BLaER1 (cell line): ENCODE measurements around the gene BCHE.

Source experiments
- H3K27ac ChIP-seq: shearing (Covaris generic); formaldehyde crosslinking; 2 replicates; pipeline ENCODE4 v1.8.1; 2022
- H3K27me3 ChIP-seq: shearing (Covaris generic); formaldehyde crosslinking; 2 replicates; pipeline ENCODE4 v1.8.1; 2022
- H3K36me3 ChIP-seq: shearing (Covaris generic); formaldehyde crosslinking; 2 replicates; pipeline ENCODE4 v1.8.1; 2022
- H3K4me1 ChIP-seq: shearing (Covaris generic); formaldehyde crosslinking; 2 replicates; pipeline ENCODE4 v1.8.1; 2022
- H3K4me2 ChIP-seq: shearing (Covaris generic); formaldehyde crosslinking; 2 replicates; pipeline ENCODE4 v1.8.1; 2022
- H3K4me3 ChIP-seq: shearing (Covaris generic); formaldehyde crosslinking; 2 replicates; pipeline ENCODE4 v1.8.1; 2022
- H3K9ac ChIP-seq: shearing (Covaris generic); formaldehyde crosslinking; 2 replicates; pipeline ENCODE4 v1.8.1; 2022
- H3K9me3 ChIP-seq: shearing (Covaris generic); formaldehyde crosslinking; 2 replicates; pipeline ENCODE4 v1.8.1; 2022
- H4K20me1 ChIP-seq: shearing (Covaris generic); formaldehyde crosslinking; 2 replicates; pipeline ENCODE4 v1.8.1; 2022
- Cebpa-rat ChIP-seq: shearing (Covaris generic); IDR thresholded peaks from 2 replicates; pipeline ENCODE4 v1.8.1; 2022

The BCHE gene

GRCh38 chr3:165854696-165855095 is 17.5 kb upstream of the BCHE start:
- H3K4me1 ChIP-seq = no peaks in the 10 kb centered on the region
- H3K27me3 ChIP-seq = no peaks in the 10 kb centered on the region
- no peaks in the 10 kb centered on the region for H4K20me1 ChIP-seq
- H3K36me3 ChIP-seq = no peaks in the 10 kb centered on the region
- H3K4me3 ChIP-seq = no peak overlapping the region
- no peak overlapping the region for H3K4me2 ChIP-seq
- H3K9ac ChIP-seq = no peak overlapping the region
- no peaks in the 10 kb centered on the region for H3K9me3 ChIP-seq
- H3K27ac ChIP-seq = no peak overlapping the region
- no peak for TF ChIP-seq Cebpa-rat

- H3K4me2 ChIP-seq = no peak overlapping the region
- no peak for TF ChIP-seq Cebpa-rat
- H3K9me3 ChIP-seq = no peaks in the 10 kb centered on the region
- no peak overlapping the region for H3K27ac ChIP-seq
- H3K4me3 ChIP-seq = no peak overlapping the region
- H3K9ac ChIP-seq = no peak overlapping the region
- H3K4me1 ChIP-seq = no peaks in the 10 kb centered on the region
- no peaks in the 10 kb centered on the region for H3K36me3 ChIP-seq
- no peaks in the 10 kb centered on the region for H3K27me3 ChIP-seq
- no peaks in the 10 kb centered on the region for H4K20me1 ChIP-seq
These were observed 15.5 kb upstream of the BCHE start for GRCh38 chr3:165852711-165853110.

GRCh38 chr3:165852191-165852590 is 15.0 kb upstream of the BCHE start:
- Histone ChIP-seq H3K9ac (no peak overlapping the region), H4K20me1 (no peaks in the 10 kb centered on the region), H3K4me1 (no peaks in the 10 kb centered on the region), H3K27ac (no peak overlapping the region), H3K9me3 (no peaks in the 10 kb centered on the region), H3K27me3 (no peaks in the 10 kb centered on the region), H3K4me2 (no peak overlapping the region), H3K36me3 (no peaks in the 10 kb centered on the region), H3K4me3 (no peak overlapping the region)
- TF ChIP-seq Cebpa-rat = no peak

- no peak overlapping the region for H3K4me2 ChIP-seq
- TF ChIP-seq Cebpa-rat = no peak
- H3K9me3 ChIP-seq = no peaks in the 10 kb centered on the region
- no peak overlapping the region for H3K4me3 ChIP-seq
- no peaks in the 10 kb centered on the region for H3K36me3 ChIP-seq
- H3K27me3 ChIP-seq = no peaks in the 10 kb centered on the region
- H3K4me1 ChIP-seq = no peaks in the 10 kb centered on the region
- no peaks in the 10 kb centered on the region for H4K20me1 ChIP-seq
- H3K9ac ChIP-seq = no peak overlapping the region
- H3K27ac ChIP-seq = no peak overlapping the region
These were observed 8.8 kb upstream of the BCHE start for GRCh38 chr3:165846056-165846455.

- Histone ChIP-seq H3K4me1 (no peaks in the 10 kb centered on the region), H3K27ac (no peak overlapping the region), H3K36me3 (no peaks in the 10 kb centered on the region), H3K9me3 (no peaks in the 10 kb centered on the region), H3K27me3 (no peaks in the 10 kb centered on the region), H3K9ac (no peak overlapping the region), H4K20me1 (no peaks in the 10 kb centered on the region), H3K4me2 (no peak overlapping the region), H3K4me3 (no peak overlapping the region)
- TF ChIP-seq Cebpa-rat = no peak
These were observed 2.3 kb upstream of the BCHE start for GRCh38 chr3:165839296-165840076.

- Histone ChIP-seq H4K20me1 (no peaks in the 10 kb centered on the region), H3K9me3 (no peaks in the 10 kb centered on the region), H3K36me3 (no peaks in the 10 kb centered on the region), H3K27ac (no peak overlapping the region), H3K4me2 (no peak overlapping the region), H3K9ac (no peak overlapping the region), H3K4me1 (no peaks in the 10 kb centered on the region), H3K27me3 (no peaks in the 10 kb centered on the region), H3K4me3 (no peak overlapping the region)
- TF ChIP-seq Cebpa-rat = no peak
These were observed 578 bp upstream of the BCHE start for GRCh38 chr3:165837801-165838200.

GRCh38 chr3:165835431-165835830 is 1.8 kb downstream of the BCHE start:
- H4K20me1 ChIP-seq = no peaks in the 10 kb centered on the region
- no peaks in the 10 kb centered on the region for H3K27me3 ChIP-seq
- no peaks in the 10 kb centered on the region for H3K9me3 ChIP-seq
- no peak overlapping the region for H3K4me2 ChIP-seq
- no peaks in the 10 kb centered on the region for H3K4me1 ChIP-seq
- no peak overlapping the region for H3K27ac ChIP-seq
- no peak overlapping the region for H3K9ac ChIP-seq
- no peak overlapping the region for H3K4me3 ChIP-seq
- TF ChIP-seq Cebpa-rat = no peak
- no peaks in the 10 kb centered on the region for H3K36me3 ChIP-seq

- Histone ChIP-seq H3K4me1 (no peaks in the 10 kb centered on the region), H3K4me3 (no peak overlapping the region), H3K27ac (no peak overlapping the region), H3K9ac (no peak overlapping the region), H3K9me3 (no peaks in the 10 kb centered on the region), H4K20me1 (no peaks in the 10 kb centered on the region), H3K4me2 (no peak overlapping the region), H3K27me3 (no peaks in the 10 kb centered on the region), H3K36me3 (no peaks in the 10 kb centered on the region)
- no peak for TF ChIP-seq Cebpa-rat
These were observed 6.5 kb downstream of the BCHE start for GRCh38 chr3:165830746-165831145.

GRCh38 chr3:165827883-165828282 is 9.3 kb downstream of the BCHE start:
- H4K20me1 ChIP-seq = no peaks in the 10 kb centered on the region
- H3K4me2 ChIP-seq = no peak overlapping the region
- TF ChIP-seq Cebpa-rat = no peak
- H3K4me3 ChIP-seq = no peak overlapping the region
- no peaks in the 10 kb centered on the region for H3K36me3 ChIP-seq
- H3K9me3 ChIP-seq = no peaks in the 10 kb centered on the region
- no peak overlapping the region for H3K9ac ChIP-seq
- H3K4me1 ChIP-seq = no peaks in the 10 kb centered on the region
- no peak overlapping the region for H3K27ac ChIP-seq
- H3K27me3 ChIP-seq = no peaks in the 10 kb centered on the region

GRCh38 chr3:165827233-165827632 is 10.0 kb downstream of the BCHE start:
- H3K36me3 ChIP-seq = no peaks in the 10 kb centered on the region
- no peaks in the 10 kb centered on the region for H3K9me3 ChIP-seq
- H3K4me3 ChIP-seq = no peak overlapping the region
- H3K27ac ChIP-seq = no peak overlapping the region
- no peaks in the 10 kb centered on the region for H3K4me1 ChIP-seq
- TF ChIP-seq Cebpa-rat = no peak
- H3K4me2 ChIP-seq = no peak overlapping the region
- H4K20me1 ChIP-seq = no peaks in the 10 kb centered on the region
- H3K27me3 ChIP-seq = no peaks in the 10 kb centered on the region
- no peak overlapping the region for H3K9ac ChIP-seq

GRCh38 chr3:165820671-165821123 is 16.5 kb downstream of the BCHE start:
- H3K27ac ChIP-seq = no peak overlapping the region
- H3K9me3 ChIP-seq = no peaks in the 10 kb centered on the region
- H3K4me3 ChIP-seq = no peak overlapping the region
- no peak overlapping the region for H3K9ac ChIP-seq
- no peak for TF ChIP-seq Cebpa-rat
- no peak overlapping the region for H3K4me2 ChIP-seq
- H3K36me3 ChIP-seq = no peaks in the 10 kb centered on the region
- H3K4me1 ChIP-seq = no peaks in the 10 kb centered on the region
- H3K27me3 ChIP-seq = no peaks in the 10 kb centered on the region
- H4K20me1 ChIP-seq = no peaks in the 10 kb centered on the region
